Measurements from ENCODE around the gene ATP13A5.

ATP13A5 gene

GRCh38 chr3:193375614-193376013, 2.9 kb downstream of the ATP13A5 start:
- Mint-ChIP-seq H3K4me3 (no peak overlapping the region), H3K4me1 (no peaks in the 10 kb centered on the region)
- ATAC-seq (replicated peaks; ENCODE audit: extremely low read depth, poor library complexity, severe bottlenecking): no peak

GRCh38 chr3:193372783-193373182, 5.8 kb downstream of the ATP13A5 start:
- Mint-ChIP-seq H3K27ac (ENCODE audit: low read depth) (no peak overlapping the region), H3K9me3 (no peaks in the 10 kb centered on the region), H3K27me3 (peaks cover 35% of the 10 kb centered on the region), H3K4me3 (no peak overlapping the region), H3K36me3 (ENCODE audit: insufficient read depth) (no peaks in the 10 kb centered on the region), H3K4me1 (no peaks in the 10 kb centered on the region)
- DNase-seq (ENCODE audit: low spot score in 2 of 2) (no peak), ATAC-seq (replicated peaks; ENCODE audit: extremely low read depth, poor library complexity, severe bottlenecking) (no peak)

More at GRCh38 chr3:193375614-193376013, 2.9 kb downstream of the ATP13A5 start:
- peaks cover 56% of the 10 kb centered on the region for H3K27me3 Mint-ChIP-seq
- no peaks in the 10 kb centered on the region for H3K36me3 Mint-ChIP-seq (ENCODE audit: insufficient read depth)
- H3K27ac Mint-ChIP-seq (ENCODE audit: low read depth): no peak overlapping the region
- H3K9me3 Mint-ChIP-seq: no peaks in the 10 kb centered on the region
- no peak for DNase-seq (ENCODE audit: low spot score in 2 of 2)

GRCh38 chr3:193367868-193368267, 10.7 kb downstream of the ATP13A5 start:
- Mint-ChIP-seq H3K4me3 (no peak overlapping the region), H3K27me3 (peaks cover 5% of the 10 kb centered on the region), H3K36me3 (ENCODE audit: insufficient read depth) (no peaks in the 10 kb centered on the region), H3K4me1 (no peaks in the 10 kb centered on the region), H3K27ac (ENCODE audit: low read depth) (no peak overlapping the region), H3K9me3 (no peaks in the 10 kb centered on the region)
- no peak for ATAC-seq (replicated peaks; ENCODE audit: extremely low read depth, poor library complexity, severe bottlenecking)
- no peak for DNase-seq (ENCODE audit: low spot score in 2 of 2)

- no peak overlapping the region for H3K4me3 Mint-ChIP-seq
- H3K4me1 Mint-ChIP-seq: no peaks in the 10 kb centered on the region
- DNase-seq (ENCODE audit: low spot score in 2 of 2): no peak
- H3K36me3 Mint-ChIP-seq (ENCODE audit: insufficient read depth): peaks cover 2% of the 10 kb centered on the region
- H3K27me3 Mint-ChIP-seq: peaks cover 18% of the 10 kb centered on the region
- no peaks in the 10 kb centered on the region for H3K9me3 Mint-ChIP-seq
- no peak overlapping the region for H3K27ac Mint-ChIP-seq (ENCODE audit: low read depth)
- no peak for ATAC-seq (replicated peaks; ENCODE audit: extremely low read depth, poor library complexity, severe bottlenecking)
These were observed 21.3 kb downstream of the ATP13A5 start for GRCh38 chr3:193357291-193357690.

GRCh38 chr3:193354423-193354822, 24.1 kb downstream of the ATP13A5 start:
- no peaks in the 10 kb centered on the region for H3K9me3 Mint-ChIP-seq
- peaks cover under 1% of the 10 kb centered on the region for H3K36me3 Mint-ChIP-seq (ENCODE audit: insufficient read depth)
- no peak for DNase-seq (ENCODE audit: low spot score in 2 of 2)
- H3K4me3 Mint-ChIP-seq: no peak overlapping the region
- ATAC-seq (replicated peaks; ENCODE audit: extremely low read depth, poor library complexity, severe bottlenecking): no peak
- no peak overlapping the region for H3K27ac Mint-ChIP-seq (ENCODE audit: low read depth)
- peaks cover 2% of the 10 kb centered on the region for H3K27me3 Mint-ChIP-seq
- no peaks in the 10 kb centered on the region for H3K4me1 Mint-ChIP-seq

- Mint-ChIP-seq H3K36me3 (ENCODE audit: insufficient read depth) (no peaks in the 10 kb centered on the region), H3K4me3 (no peak overlapping the region), H3K27me3 (peaks cover 8% of the 10 kb centered on the region), H3K4me1 (no peaks in the 10 kb centered on the region), H3K9me3 (no peaks in the 10 kb centered on the region), H3K27ac (ENCODE audit: low read depth) (no peak overlapping the region)
- DNase-seq (ENCODE audit: low spot score in 2 of 2) (no peak), ATAC-seq (replicated peaks; ENCODE audit: extremely low read depth, poor library complexity, severe bottlenecking) (no peak)
These were observed 27.8 kb downstream of the ATP13A5 start for GRCh38 chr3:193350744-193351143.

GRCh38 chr3:193348686-193349085, 29.9 kb downstream of the ATP13A5 start:
- no peaks in the 10 kb centered on the region for H3K9me3 Mint-ChIP-seq
- no peak overlapping the region for H3K27ac Mint-ChIP-seq (ENCODE audit: low read depth)
- H3K4me1 Mint-ChIP-seq: no peaks in the 10 kb centered on the region
- ATAC-seq (replicated peaks; ENCODE audit: extremely low read depth, poor library complexity, severe bottlenecking) (no peak), DNase-seq (ENCODE audit: low spot score in 2 of 2) (no peak)
- H3K4me3 Mint-ChIP-seq: no peak overlapping the region
- peaks cover 25% of the 10 kb centered on the region for H3K27me3 Mint-ChIP-seq
- no peaks in the 10 kb centered on the region for H3K36me3 Mint-ChIP-seq (ENCODE audit: insufficient read depth)

- peaks cover 1% of the 10 kb centered on the region for H3K36me3 Mint-ChIP-seq (ENCODE audit: insufficient read depth)
- ATAC-seq (replicated peaks; ENCODE audit: extremely low read depth, poor library complexity, severe bottlenecking): no peak
- H3K27ac Mint-ChIP-seq (ENCODE audit: low read depth): no peak overlapping the region
These were observed 30.7 kb downstream of the ATP13A5 start for GRCh38 chr3:193347521-193348501.

GRCh38 chr3:193346259-193346658, 32.3 kb downstream of the ATP13A5 start:
- Mint-ChIP-seq H3K4me1 (no peaks in the 10 kb centered on the region), H3K27ac (ENCODE audit: low read depth) (no peak overlapping the region), H3K4me3 (no peak overlapping the region), H3K9me3 (no peaks in the 10 kb centered on the region), H3K36me3 (ENCODE audit: insufficient read depth) (peaks cover 1% of the 10 kb centered on the region), H3K27me3 (peaks cover 29% of the 10 kb centered on the region)
- DNase-seq (ENCODE audit: low spot score in 2 of 2): no peak
- ATAC-seq (replicated peaks; ENCODE audit: extremely low read depth, poor library complexity, severe bottlenecking): no peak

More at GRCh38 chr3:193347521-193348501, 30.7 kb downstream of the ATP13A5 start:
- Mint-ChIP-seq H3K27me3 (peaks cover 25% of the 10 kb centered on the region), H3K4me1 (no peaks in the 10 kb centered on the region), H3K9me3 (no peaks in the 10 kb centered on the region), H3K4me3 (no peak overlapping the region)
- DNase-seq (ENCODE audit: low spot score in 2 of 2): no peak

- H3K27ac Mint-ChIP-seq (ENCODE audit: low read depth): no peak overlapping the region
- H3K27me3 Mint-ChIP-seq: peaks cover 37% of the 10 kb centered on the region
- no peaks in the 10 kb centered on the region for H3K4me1 Mint-ChIP-seq
- DNase-seq (ENCODE audit: low spot score in 2 of 2): no peak
- no peak for ATAC-seq (replicated peaks; ENCODE audit: extremely low read depth, poor library complexity, severe bottlenecking)
- peaks cover 1% of the 10 kb centered on the region for H3K36me3 Mint-ChIP-seq (ENCODE audit: insufficient read depth)
- no peaks in the 10 kb centered on the region for H3K9me3 Mint-ChIP-seq
- H3K4me3 Mint-ChIP-seq: no peak overlapping the region
These were observed 33.1 kb downstream of the ATP13A5 start for GRCh38 chr3:193345431-193345830.

GRCh38 chr3:193344486-193344885, 34.1 kb downstream of the ATP13A5 start:
- ATAC-seq (replicated peaks; ENCODE audit: extremely low read depth, poor library complexity, severe bottlenecking): no peak
- peaks cover 46% of the 10 kb centered on the region for H3K27me3 Mint-ChIP-seq
- H3K4me3 Mint-ChIP-seq: no peak overlapping the region
- no peak for DNase-seq (ENCODE audit: low spot score in 2 of 2)
- H3K9me3 Mint-ChIP-seq: no peaks in the 10 kb centered on the region
- no peaks in the 10 kb centered on the region for H3K4me1 Mint-ChIP-seq
- no peak overlapping the region for H3K27ac Mint-ChIP-seq (ENCODE audit: low read depth)
- peaks cover 1% of the 10 kb centered on the region for H3K36me3 Mint-ChIP-seq (ENCODE audit: insufficient read depth)

- peaks cover 1% of the 10 kb centered on the region for H3K36me3 Mint-ChIP-seq (ENCODE audit: insufficient read depth)
- no peak for ATAC-seq (replicated peaks; ENCODE audit: extremely low read depth, poor library complexity, severe bottlenecking)
- no peak for DNase-seq (ENCODE audit: low spot score in 2 of 2)
- H3K27ac Mint-ChIP-seq (ENCODE audit: low read depth): no peak overlapping the region
- H3K27me3 Mint-ChIP-seq: peaks cover 53% of the 10 kb centered on the region
- H3K4me1 Mint-ChIP-seq: no peaks in the 10 kb centered on the region
- no peaks in the 10 kb centered on the region for H3K9me3 Mint-ChIP-seq
- no peak overlapping the region for H3K4me3 Mint-ChIP-seq
These were observed 34.8 kb downstream of the ATP13A5 start for GRCh38 chr3:193343726-193344222.

GRCh38 chr3:193342551-193342950, 36.0 kb downstream of the ATP13A5 start:
- Mint-ChIP-seq H3K36me3 (ENCODE audit: insufficient read depth) (peaks cover 1% of the 10 kb centered on the region), H3K27ac (ENCODE audit: low read depth) (no peak overlapping the region), H3K4me3 (no peak overlapping the region), H3K9me3 (no peaks in the 10 kb centered on the region), H3K27me3 (peaks cover 54% of the 10 kb centered on the region), H3K4me1 (no peaks in the 10 kb centered on the region)
- ATAC-seq (replicated peaks; ENCODE audit: extremely low read depth, poor library complexity, severe bottlenecking) (no peak), DNase-seq (ENCODE audit: low spot score in 2 of 2) (no peak)

Measured in central memory CD8-positive, alpha-beta T cell (primary cell).